ENCODE results near the gene RNF40.

GRCh38 chr16:30722916-30723315 is 39.2 kb upstream of the RNF40 start:
- TF ChIP-seq CTCF (IDR thresholded peaks at IDR 0.05 in 2 of 3, conservative IDR thresholded peaks at IDR 0.05 in 1 of 3; ENCODE audit: borderline replicate concordance in 1 of 3, insufficient read depth in 1 of 3, low read depth in 2 of 3, low read length in 2 of 3) (no peak), SP1 (IDR thresholded peaks at IDR 0.05; ENCODE audit: low read depth) (no peak), EZH2 (IDR thresholded peaks at IDR 0.05) (no peak), CEBPB (IDR thresholded peaks at IDR 0.05; ENCODE audit: low read depth) (no peak), POLR2AphosphoS5 (IDR thresholded peaks at IDR 0.05; ENCODE audit: low read depth, low read length) (no peak), EZH2phosphoT487 (IDR thresholded peaks at IDR 0.05; ENCODE audit: borderline replicate concordance) (no peak), SRF (IDR thresholded peaks at IDR 0.05; ENCODE audit: low read depth) (no peak), POLR2A (IDR thresholded peaks at IDR 0.05; ENCODE audit: borderline replicate concordance, extremely low read depth, insufficient read depth, insufficient read length) (no peak), ZBTB33 (IDR thresholded peaks at IDR 0.05; ENCODE audit: extremely low read depth, insufficient replicate concordance, low read length) (no peak), ZFX (IDR thresholded peaks at IDR 0.05) (no peak), JUND (IDR thresholded peaks at IDR 0.05) (no peak), RAD21 (IDR thresholded peaks at IDR 0.05; ENCODE audit: low read depth) (no peak)
- TF ChIP-seq, protein P1, sequence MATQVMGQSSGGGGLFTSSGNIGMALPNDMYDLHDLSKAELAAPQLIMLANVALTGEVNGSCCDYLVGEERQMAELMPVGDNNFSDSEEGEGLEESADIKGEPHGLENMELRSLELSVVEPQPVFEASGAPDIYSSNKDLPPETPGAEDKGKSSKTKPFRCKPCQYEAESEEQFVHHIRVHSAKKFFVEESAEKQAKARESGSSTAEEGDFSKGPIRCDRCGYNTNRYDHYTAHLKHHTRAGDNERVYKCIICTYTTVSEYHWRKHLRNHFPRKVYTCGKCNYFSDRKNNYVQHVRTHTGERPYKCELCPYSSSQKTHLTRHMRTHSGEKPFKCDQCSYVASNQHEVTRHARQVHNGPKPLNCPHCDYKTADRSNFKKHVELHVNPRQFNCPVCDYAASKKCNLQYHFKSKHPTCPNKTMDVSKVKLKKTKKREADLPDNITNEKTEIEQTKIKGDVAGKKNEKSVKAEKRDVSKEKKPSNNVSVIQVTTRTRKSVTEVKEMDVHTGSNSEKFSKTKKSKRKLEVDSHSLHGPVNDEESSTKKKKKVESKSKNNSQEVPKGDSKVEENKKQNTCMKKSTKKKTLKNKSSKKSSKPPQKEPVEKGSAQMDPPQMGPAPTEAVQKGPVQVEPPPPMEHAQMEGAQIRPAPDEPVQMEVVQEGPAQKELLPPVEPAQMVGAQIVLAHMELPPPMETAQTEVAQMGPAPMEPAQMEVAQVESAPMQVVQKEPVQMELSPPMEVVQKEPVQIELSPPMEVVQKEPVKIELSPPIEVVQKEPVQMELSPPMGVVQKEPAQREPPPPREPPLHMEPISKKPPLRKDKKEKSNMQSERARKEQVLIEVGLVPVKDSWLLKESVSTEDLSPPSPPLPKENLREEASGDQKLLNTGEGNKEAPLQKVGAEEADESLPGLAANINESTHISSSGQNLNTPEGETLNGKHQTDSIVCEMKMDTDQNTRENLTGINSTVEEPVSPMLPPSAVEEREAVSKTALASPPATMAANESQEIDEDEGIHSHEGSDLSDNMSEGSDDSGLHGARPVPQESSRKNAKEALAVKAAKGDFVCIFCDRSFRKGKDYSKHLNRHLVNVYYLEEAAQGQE (IDR thresholded peaks at IDR 0.05; ENCODE audit: low read depth): no peak
